HepG2 (cell line): ENCODE results near the gene PRIMPOL. TPM values are rescaled to one million over a fixed set of nuclear protein-coding genes. Genes with fewer than 3 reads are reported as not detected.

Source experiments
- ARID2 ChIP-seq: sonication (generic); formaldehyde crosslinking; IDR thresholded peaks from 2 replicates; pipeline ENCODE4 v1.8.1; 2022; ENCODE audit warnings: mild to moderate bottlenecking, missing genetic modification reagents, borderline replicate concordance
- CAMTA2 ChIP-seq: sonication (generic); formaldehyde crosslinking; IDR thresholded peaks from 2 replicates; pipeline ENCODE4 v1.4.0; 2020; ENCODE audit warnings: mild to moderate bottlenecking, missing genetic modification reagents, borderline replicate concordance
- CBX2 ChIP-seq, 2 experiments: fragments of 200-600 bp in 1 of 2; sonication (generic); formaldehyde crosslinking in 1 of 2; IDR thresholded peaks; 2 replicates each; pipeline versions ENCODE4 v1.7.0 to v1.8.1; 2018 to 2022; ENCODE audit warnings: low read depth in 2 of 2, low read length in 1 of 2, mild to moderate bottlenecking in 1 of 2, missing genetic modification reagents in 1 of 2
- GPBP1L1 ChIP-seq: sonication (generic); formaldehyde crosslinking; IDR thresholded peaks from 2 replicates; pipeline ENCODE4 v1.5.0; 2020; ENCODE audit warnings: mild to moderate bottlenecking, missing genetic modification reagents
- MIER2 ChIP-seq: IDR thresholded peaks from 2 replicates; pipeline ENCODE4 v1.6.1; 2016; ENCODE audit warnings: missing biosample characterization, missing genetic modification reagents
- NBN ChIP-seq: fragments of 450-650 bp; conservative IDR thresholded peaks from 2 replicates; pipeline ENCODE4 v1.6.1; 2017
- NFATC3 ChIP-seq: sonication (generic); formaldehyde crosslinking; IDR thresholded peaks from 2 replicates; pipeline ENCODE4 v1.5.1; 2020; ENCODE audit warnings: mild to moderate bottlenecking, missing genetic modification reagents
- PLRG1 ChIP-seq: fragments of 450-650 bp; conservative IDR thresholded peaks from 2 replicates; pipeline ENCODE4 v1.6.1; 2016
- RFX5 ChIP-seq: IDR thresholded peaks from 2 replicates; pipeline ENCODE4 v1.6.1; 2011; ENCODE audit warnings: low read depth, low read length, improper control_type of control experiment
- RFXANK ChIP-seq: IDR thresholded peaks from 2 replicates; pipeline ENCODE4 v1.6.1; 2016
- RORA ChIP-seq: sonication (generic); formaldehyde crosslinking; IDR thresholded peaks from 2 replicates; pipeline ENCODE4 v1.5.0; 2020; ENCODE audit warnings: mild to moderate bottlenecking, missing genetic modification reagents, moderate library complexity
- SIN3A ChIP-seq: IDR thresholded peaks from 2 replicates; pipeline ENCODE4 v1.6.1; 2011; ENCODE audit warnings: low read depth, mild to moderate bottlenecking, control low read depth, low read length, borderline replicate concordance
- ZNF101 ChIP-seq: sonication (generic); formaldehyde crosslinking; IDR thresholded peaks from 2 replicates; pipeline ENCODE4 v1.4.0; 2020; ENCODE audit warnings: mild to moderate bottlenecking, low read depth, missing genetic modification reagents, borderline replicate concordance
- ZNF136 ChIP-seq: sonication (generic); formaldehyde crosslinking; IDR thresholded peaks from 2 replicates; pipeline ENCODE4 v1.8.1; 2022; ENCODE audit warnings: low read depth, mild to moderate bottlenecking, moderate library complexity, missing genetic modification reagents
- ZNF160 ChIP-seq: sonication (generic); formaldehyde crosslinking; IDR thresholded peaks from 2 replicates; pipeline ENCODE4 v1.8.0; 2022; ENCODE audit warnings: mild to moderate bottlenecking, inconsistent platforms, missing genetic modification reagents
- ZNF343 ChIP-seq: sonication (generic); formaldehyde crosslinking; IDR thresholded peaks from 2 replicates; pipeline ENCODE4 v1.4.0; 2020; ENCODE audit warnings: mild to moderate bottlenecking, missing genetic modification reagents
- ZNF776 ChIP-seq: sonication (generic); formaldehyde crosslinking; IDR thresholded peaks from 2 replicates; pipeline ENCODE4 v1.4.0; 2020; ENCODE audit warnings: mild to moderate bottlenecking, missing genetic modification reagents
- ZNF878 ChIP-seq: sonication (generic); formaldehyde crosslinking; IDR thresholded peaks from 2 replicates; pipeline ENCODE4 v1.8.1; 2023; ENCODE audit warnings: mild to moderate bottlenecking, missing genetic modification reagents, moderate library complexity
- polyA plus RNA-seq, 8 experiments: library from polyadenylated mRNA; depleted of rRNA in 3 of 8; stranded (reverse) in 7 of 8; unstranded in 1 of 8; fragments of >200 nt; fragmentation: Illumina TruSeq in 4 of 8; extraction: Trizol in 4 of 8; gene quantifications; 2 replicates each; pipeline versions ENCODE4 v1.2.1 to v1.2.3, GENCODE V29; 2011 to 2016; ENCODE audit warnings: low read depth in 4 of 8, missing spikeins in 1 of 8, mixed read lengths in 1 of 8; ENCODE audit not compliant: insufficient read depth in 1 of 8
- total RNA-seq, 5 experiments: library from RNA; depleted of rRNA; stranded (reverse); fragments of >200 nt; fragmentation: Illumina TruSeq; extraction: Trizol; gene quantifications; 2 replicates each; pipeline ENCODE4 v1.2.3, GENCODE V29; 2016; ENCODE audit warnings: low read depth in 1 of 5
- TF ChIP-seq, protein P1 (sequence below): sonication (generic); formaldehyde crosslinking; IDR thresholded peaks from 2 replicates; pipeline ENCODE4 v1.4.0; 2020; ENCODE audit warnings: missing genetic modification reagents, borderline replicate concordance
- TF ChIP-seq, protein P2 (sequence below): IDR thresholded peaks from 2 replicates; pipeline ENCODE4 v1.6.1; 2016; ENCODE audit warnings: mild to moderate bottlenecking, missing biosample characterization, missing genetic modification reagents
- TF ChIP-seq, protein P3 (sequence below): sonication (generic); formaldehyde crosslinking; IDR thresholded peaks from 2 replicates; pipeline ENCODE4 v1.4.0; 2020; ENCODE audit warnings: mild to moderate bottlenecking, missing genetic modification reagents

The PRIMPOL gene
- total and polyA plus RNA-seq, 2 of the 13 experiments (the other 11 are each of a cell fraction or from before 2014, with no cell fraction given) = 7.3 to 11.0 TPM

DNA sequence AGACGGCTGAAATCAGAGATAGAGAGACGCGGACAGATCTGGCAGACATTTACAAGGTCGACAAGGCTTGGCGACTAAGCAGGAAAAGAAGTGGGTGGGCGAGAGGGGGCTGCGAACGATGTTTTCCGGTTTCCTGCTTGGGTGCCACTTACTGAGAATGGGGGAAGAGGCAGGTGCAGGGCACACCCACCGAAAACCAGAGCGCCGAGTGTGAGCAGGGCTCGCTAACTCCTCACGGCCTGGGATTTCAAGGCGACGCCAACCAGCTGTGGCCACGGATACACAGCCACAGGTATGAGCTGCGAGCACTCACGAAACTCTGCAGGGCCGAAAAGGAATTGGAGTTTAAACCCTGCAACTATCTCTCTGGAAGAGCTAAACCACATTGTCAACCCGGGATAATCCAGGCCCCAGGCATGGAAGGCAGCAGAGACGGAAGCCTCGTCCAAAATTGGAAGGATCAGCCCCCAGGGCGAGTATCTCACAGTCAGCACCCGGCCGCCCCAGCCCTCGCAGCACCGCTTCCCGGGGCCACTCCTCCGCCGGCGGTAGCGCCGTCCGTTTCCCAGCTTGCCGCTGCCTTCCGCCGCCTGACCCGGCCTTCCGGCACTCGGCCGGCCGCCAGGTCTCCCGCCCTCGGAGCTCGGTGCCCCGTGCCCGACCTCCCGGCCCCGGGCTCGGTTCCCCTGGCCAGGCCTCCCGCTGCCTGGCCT, 1.1 kb upstream of the PRIMPOL start (continued):
- TF ChIP-seq ZNF136 (CRISPR knock-in tag) (no peak), ZNF878 (no peak), ARID2 (no peak; the same call in 1 of the 2 replicates), ZNF101 (CRISPR knock-in tag) (no peak), MIER2 (CRISPR knock-in tag) (no peak), NFATC3 (CRISPR knock-in tag) (no peak), RFXANK (CRISPR knock-in tag) (no peak), SIN3A (peak; percentile 31; the same call in 1 of the 2 replicates), RORA (no peak), ZNF343 (CRISPR knock-in tag) (no peak), GPBP1L1 (CRISPR knock-in tag) (no peak), PLRG1 (no peak), RFX5 (no peak), CBX2 (IDR thresholded peaks at IDR 0.05; ENCODE audit: low read depth, low read length) (no peak), CBX2 (CRISPR knock-in tag; IDR thresholded peaks at IDR 0.05; ENCODE audit: low read depth) (no peak), ZNF776 (CRISPR knock-in tag) (0 out of 2 replicates have a peak, but pooled peaks have one; percentile 11), CAMTA2 (CRISPR knock-in tag) (0 out of 2 replicates have a peak, but pooled peaks have one; percentile 10), ZNF160 (CRISPR knock-in tag) (0 out of 2 replicates have a peak, but pooled peaks have one; percentile 32), NBN (no peak)
- TF ChIP-seq, protein P1, sequence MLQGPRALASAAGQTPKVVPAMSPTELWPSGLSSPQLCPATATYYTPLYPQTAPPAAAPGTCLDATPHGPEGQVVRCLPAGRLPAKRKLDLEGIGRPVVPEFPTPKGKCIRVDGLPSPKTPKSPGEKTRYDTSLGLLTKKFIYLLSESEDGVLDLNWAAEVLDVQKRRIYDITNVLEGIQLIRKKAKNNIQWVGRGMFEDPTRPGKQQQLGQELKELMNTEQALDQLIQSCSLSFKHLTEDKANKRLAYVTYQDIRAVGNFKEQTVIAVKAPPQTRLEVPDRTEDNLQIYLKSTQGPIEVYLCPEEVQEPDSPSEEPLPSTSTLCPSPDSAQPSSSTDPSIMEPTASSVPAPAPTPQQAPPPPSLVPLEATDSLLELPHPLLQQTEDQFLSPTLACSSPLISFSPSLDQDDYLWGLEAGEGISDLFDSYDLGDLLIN = peak; percentile 57; the same call in 1 of the 2 replicates
- TF ChIP-seq, protein P2, sequence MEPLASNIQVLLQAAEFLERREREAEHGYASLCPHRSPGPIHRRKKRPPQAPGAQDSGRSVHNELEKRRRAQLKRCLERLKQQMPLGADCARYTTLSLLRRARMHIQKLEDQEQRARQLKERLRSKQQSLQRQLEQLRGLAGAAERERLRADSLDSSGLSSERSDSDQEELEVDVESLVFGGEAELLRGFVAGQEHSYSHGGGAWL = 0 out of 2 replicates have a peak, but pooled peaks have one; percentile 27
- TF ChIP-seq, protein P3, sequence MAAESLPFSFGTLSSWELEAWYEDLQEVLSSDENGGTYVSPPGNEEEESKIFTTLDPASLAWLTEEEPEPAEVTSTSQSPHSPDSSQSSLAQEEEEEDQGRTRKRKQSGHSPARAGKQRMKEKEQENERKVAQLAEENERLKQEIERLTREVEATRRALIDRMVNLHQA = no peak
